Measurements from ENCODE around the gene CYP2F1.
A peak's percentile ranks its signal among the peaks of the same experiment; 100 is the strongest.

The CYP2F1 gene

DNA sequence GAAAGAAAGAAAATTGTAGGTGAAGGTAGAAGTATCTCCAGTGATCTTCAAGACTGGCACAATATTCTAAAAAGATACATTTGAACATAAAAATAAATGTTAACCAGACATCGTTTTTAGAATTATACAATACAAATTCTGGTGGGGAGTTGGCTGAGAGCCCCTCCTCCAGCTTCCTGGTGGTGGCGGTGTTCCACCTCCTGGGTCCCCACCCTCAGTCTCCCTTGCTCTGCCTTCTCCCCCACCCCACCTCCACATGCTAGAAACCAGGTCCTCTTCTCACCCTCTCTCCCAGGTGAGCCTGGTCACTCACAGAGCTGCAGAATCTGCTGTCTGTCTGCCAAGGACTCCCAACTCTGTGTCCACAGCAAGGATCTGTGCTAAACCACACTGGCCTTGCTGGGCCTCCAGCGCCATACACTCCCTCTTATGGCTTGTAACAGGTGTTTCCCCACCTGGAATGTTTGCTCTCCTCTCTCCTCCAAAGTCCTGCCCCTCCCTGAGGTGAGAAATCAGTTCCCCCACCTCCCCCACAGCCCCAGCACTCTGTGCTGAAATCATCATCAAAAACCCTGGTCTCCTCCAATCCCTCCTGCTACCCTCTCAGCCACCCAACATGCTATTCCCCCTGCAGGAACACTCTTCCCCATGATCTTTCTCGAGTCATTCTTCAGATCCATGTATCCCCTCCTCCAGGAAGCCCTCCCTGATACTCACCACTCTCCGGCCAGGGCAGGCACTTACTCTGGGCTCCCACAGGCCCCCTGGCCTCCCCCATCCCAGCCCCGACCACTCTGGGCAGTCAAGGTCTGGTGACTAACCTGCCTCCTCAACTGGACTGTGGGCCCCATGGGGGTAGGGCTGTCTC, 58.3 kb downstream of the CYP2F1 start:
- no peaks in the 10 kb centered on the region for H3K4me1 ChIP-seq (ENCODE audit: control insufficient read depth, insufficient read depth, low read length)
- no peaks in the 10 kb centered on the region for H3K27me3 ChIP-seq (ENCODE audit: control insufficient read depth, insufficient read depth, low read length)
- H3K36me3 ChIP-seq (ENCODE audit: control insufficient read depth, insufficient read depth, low read length): no peaks in the 10 kb centered on the region
- H3K27ac ChIP-seq (ENCODE audit: low read depth, low read length): no peak overlapping the region
- H3K4me3 ChIP-seq (ENCODE audit: low read length): no peak overlapping the region
- H3K9ac ChIP-seq (ENCODE audit: low read length): no peak overlapping the region

DNA sequence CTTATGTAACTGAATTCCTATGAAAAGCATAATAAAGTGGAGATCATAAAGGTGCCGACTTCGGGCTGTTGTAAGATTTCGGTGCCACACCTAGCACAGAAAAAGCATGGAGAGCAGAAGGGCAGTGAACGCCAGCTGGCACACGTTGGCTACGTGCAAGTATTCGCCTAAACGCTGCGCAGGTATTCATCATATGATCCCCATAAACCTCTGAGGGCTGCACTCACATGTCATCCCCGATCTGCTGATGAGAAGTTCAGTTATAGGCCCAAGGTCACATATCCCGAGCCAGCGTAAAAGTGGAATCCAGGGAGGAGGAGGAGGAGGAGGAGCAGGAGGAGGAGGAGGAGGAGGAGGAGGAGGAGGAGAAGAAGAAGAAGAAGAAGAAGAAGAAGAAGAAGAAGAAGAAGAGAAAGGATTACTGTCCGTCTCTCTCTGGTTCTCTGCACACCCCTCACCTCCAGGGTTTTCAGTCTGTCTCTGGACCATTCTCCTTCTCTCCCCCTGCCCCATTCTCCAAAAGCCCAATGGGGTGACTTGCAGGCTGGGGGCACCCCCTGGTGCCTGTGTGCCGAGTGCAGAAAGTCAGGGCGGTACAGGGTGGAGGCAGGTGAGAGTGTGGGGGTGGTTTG, 60.2 kb downstream of the CYP2F1 start:
- no peak overlapping the region for H3K9ac ChIP-seq (ENCODE audit: low read length)
- no peaks in the 10 kb centered on the region for H3K4me1 ChIP-seq (ENCODE audit: control insufficient read depth, insufficient read depth, low read length)

DNA sequence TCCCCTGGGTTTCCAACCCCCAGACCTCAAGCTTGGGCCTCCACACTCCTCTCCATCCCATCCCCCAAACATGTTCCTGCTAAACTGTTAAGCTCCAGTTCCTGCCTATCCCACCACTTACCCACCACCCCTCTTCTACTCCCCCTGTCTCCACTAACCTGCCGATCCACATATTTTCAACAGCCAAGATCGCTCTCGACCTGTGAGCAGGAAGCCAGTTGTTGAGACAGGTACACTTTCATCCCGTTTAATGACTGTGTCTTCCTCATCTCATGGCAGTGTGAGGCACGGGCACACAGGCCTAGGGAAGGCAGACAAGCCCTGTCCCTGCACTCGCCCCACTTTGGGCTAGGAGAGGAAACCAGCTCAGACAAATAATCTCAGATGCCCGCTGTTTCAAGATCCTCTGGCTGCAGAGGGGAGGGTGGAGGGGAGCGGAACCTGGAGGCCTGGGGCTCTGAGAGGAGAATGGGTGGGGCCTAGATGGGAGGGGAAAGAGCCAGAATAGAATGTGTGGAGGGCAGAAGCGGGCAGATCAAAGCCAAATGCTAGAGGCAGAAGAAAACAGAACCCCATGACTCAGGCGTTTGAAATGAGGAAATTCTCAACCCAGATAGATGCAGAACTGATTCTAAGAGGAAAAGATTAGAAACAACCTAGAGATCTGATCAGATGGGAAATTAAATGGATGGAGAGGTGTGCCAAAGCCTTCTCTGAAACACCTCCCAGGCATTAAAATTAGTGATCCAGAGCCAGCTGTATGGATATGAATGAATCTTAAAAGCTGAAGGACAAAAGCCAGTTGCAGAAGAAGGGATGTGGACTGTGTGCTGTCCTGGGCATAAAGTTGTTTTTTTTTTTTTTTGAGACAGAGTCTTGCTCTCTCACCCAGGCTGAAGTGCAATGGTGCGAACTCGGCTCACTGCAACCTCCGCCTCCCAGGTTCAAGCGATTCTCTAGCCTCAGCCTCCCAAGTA, 61.9 kb downstream of the CYP2F1 start:
- Histone ChIP-seq H3K27ac (ENCODE audit: low read depth, low read length) (peak overlapping the region; percentile 6), H3K4me1 (ENCODE audit: control insufficient read depth, insufficient read depth, low read length) (no peaks in the 10 kb centered on the region), H3K4me3 (ENCODE audit: low read length) (peak overlapping the region; percentile 33), H3K27me3 (ENCODE audit: control insufficient read depth, insufficient read depth, low read length) (no peaks in the 10 kb centered on the region), H3K36me3 (ENCODE audit: control insufficient read depth, insufficient read depth, low read length) (no peaks in the 10 kb centered on the region), H3K9ac (ENCODE audit: low read length) (no peak overlapping the region)

More for the DNA sequence above, 60.2 kb downstream of the CYP2F1 start:
- Histone ChIP-seq H3K27me3 (ENCODE audit: control insufficient read depth, insufficient read depth, low read length) (no peaks in the 10 kb centered on the region), H3K4me3 (ENCODE audit: low read length) (no peak overlapping the region), H3K36me3 (ENCODE audit: control insufficient read depth, insufficient read depth, low read length) (no peaks in the 10 kb centered on the region), H3K27ac (ENCODE audit: low read depth, low read length) (no peak overlapping the region)
